Measurements from ENCODE around the gene FAM210A. TPM values are rescaled to one million over a fixed set of nuclear protein-coding genes. Genes with fewer than 3 reads are reported as not detected.
A peak's percentile ranks its signal among the peaks of the same experiment; 100 is the strongest.

Gene FAM210A
- total RNA-seq, 1 donor from 2014 or later, result 52.9 TPM

DNA sequence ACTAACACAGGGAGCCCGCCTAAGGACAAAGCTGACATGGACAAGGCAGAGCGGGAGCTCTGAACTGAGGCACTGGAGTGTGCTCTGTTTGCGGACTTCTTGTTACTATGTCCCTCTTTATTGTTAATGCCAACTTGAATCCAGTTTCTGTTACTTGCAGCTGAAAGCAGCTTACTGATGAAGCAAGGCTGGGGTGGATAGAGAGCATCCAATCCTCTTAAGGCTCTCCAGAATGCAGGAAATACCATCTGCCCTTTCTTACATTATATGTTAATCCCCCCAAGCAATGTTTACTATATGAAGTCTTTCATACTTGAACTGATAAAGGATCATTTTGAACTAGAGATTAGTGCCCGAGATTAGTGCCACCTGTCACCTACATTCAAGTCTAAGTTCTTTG is 9.4 kb downstream of the FAM210A start:
- H3K27me3 ChIP-seq (ENCODE audit: low read depth), result no peaks in the 10 kb centered on the region
- H3K27ac ChIP-seq (replicated peaks), result no peak overlapping the region
- H3K4me1 ChIP-seq, result peaks cover 70% of the 10 kb centered on the region
- no peak overlapping the region for H3K4me3 ChIP-seq
- DNase-seq, result no peak
- intact Hi-C loops (cut with micrococcal nuclease), result no loop called here
- peaks cover 10% of the 10 kb centered on the region for H3K9me3 ChIP-seq (replicated peaks)
- no peaks in the 10 kb centered on the region for H3K36me3 ChIP-seq
- TF ChIP-seq CTCF (IDR thresholded peaks at IDR 0.05; ENCODE audit: borderline replicate concordance), result no peak

- Histone ChIP-seq H3K27ac (replicated peaks) (no peak overlapping the region), H3K36me3 (no peaks in the 10 kb centered on the region), H3K4me3 (no peak overlapping the region), H3K9me3 (replicated peaks) (peaks cover 10% of the 10 kb centered on the region), H3K4me1 (peaks cover 73% of the 10 kb centered on the region), H3K27me3 (ENCODE audit: low read depth) (no peaks in the 10 kb centered on the region)
- no peak for DNase-seq
- no peak for TF ChIP-seq CTCF (IDR thresholded peaks at IDR 0.05; ENCODE audit: borderline replicate concordance)
- intact Hi-C loops (cut with micrococcal nuclease), result no loop called here
Observed at GRCh38 chr18:13715330-13715729, 11.0 kb downstream of the FAM210A start.

- H3K36me3 ChIP-seq, result no peaks in the 10 kb centered on the region
- peaks cover 10% of the 10 kb centered on the region for H3K9me3 ChIP-seq (replicated peaks)
- no peak for TF ChIP-seq CTCF (IDR thresholded peaks at IDR 0.05; ENCODE audit: borderline replicate concordance)
- H3K4me3 ChIP-seq, result no peak overlapping the region
- intact Hi-C loops (cut with micrococcal nuclease), result no loop called here
- DNase-seq, result no peak
- H3K27ac ChIP-seq (replicated peaks), result no peak overlapping the region
- no peaks in the 10 kb centered on the region for H3K27me3 ChIP-seq (ENCODE audit: low read depth)
- H3K4me1 ChIP-seq, result peaks cover 78% of the 10 kb centered on the region
Observed at GRCh38 chr18:13713455-13714055, 12.8 kb downstream of the FAM210A start.

DNA sequence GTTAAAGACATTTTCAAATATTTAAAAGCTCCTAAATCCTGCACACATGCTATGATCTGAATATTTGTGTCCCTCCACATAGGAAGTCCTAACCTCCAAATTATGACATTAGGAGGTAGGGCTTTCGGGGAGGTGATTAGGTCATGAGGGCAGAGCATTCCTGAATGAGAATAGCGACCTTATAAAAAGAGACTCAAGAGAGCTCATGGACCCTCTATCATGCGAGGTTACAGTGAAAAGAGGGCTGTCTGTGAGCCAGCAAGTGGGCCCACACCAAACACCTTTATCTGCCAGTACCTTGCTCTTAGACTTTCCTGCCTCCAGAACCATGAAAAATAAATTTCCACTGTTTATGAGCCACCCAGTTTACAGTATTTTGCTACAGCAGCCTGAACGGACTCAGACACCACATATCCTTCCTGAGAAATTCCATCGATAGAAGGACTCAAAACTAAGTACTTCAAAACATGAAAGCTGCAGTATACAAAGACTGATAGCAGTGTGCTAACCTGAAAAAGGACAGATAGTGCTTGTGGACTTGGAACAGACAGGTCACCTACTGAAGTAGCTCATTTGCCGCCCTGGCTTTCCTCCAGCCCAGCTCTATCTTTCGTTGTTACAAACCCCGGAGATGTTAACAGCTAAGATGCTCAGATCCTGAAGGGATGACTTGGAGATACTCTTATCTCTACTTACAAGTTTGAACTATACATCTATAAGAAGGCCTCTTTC is 13.8 kb downstream of the FAM210A start:
- peak overlapping the region; percentile 17 for H3K27ac ChIP-seq (replicated peaks)
- no peak for TF ChIP-seq CTCF (IDR thresholded peaks at IDR 0.05; ENCODE audit: borderline replicate concordance)

GRCh38 chr18:13710414-13710831 is 15.9 kb downstream of the FAM210A start:
- H3K36me3 ChIP-seq, result no peaks in the 10 kb centered on the region
- TF ChIP-seq CTCF (IDR thresholded peaks at IDR 0.05; ENCODE audit: borderline replicate concordance), result no peak
- H3K27me3 ChIP-seq (ENCODE audit: low read depth), result no peaks in the 10 kb centered on the region
- H3K4me3 ChIP-seq, result no peak overlapping the region
- peaks cover 83% of the 10 kb centered on the region for H3K4me1 ChIP-seq
- H3K27ac ChIP-seq (replicated peaks), result no peak overlapping the region
- no peaks in the 10 kb centered on the region for H3K9me3 ChIP-seq (replicated peaks)
- DNase-seq, result no peak
- intact Hi-C loops (cut with micrococcal nuclease), result no loop called here

More for the DNA sequence above, 13.8 kb downstream of the FAM210A start:
- no peak for DNase-seq
- Histone ChIP-seq H3K4me1 (peaks cover 85% of the 10 kb centered on the region), H3K27me3 (ENCODE audit: low read depth) (no peaks in the 10 kb centered on the region), H3K4me3 (no peak overlapping the region), H3K36me3 (no peaks in the 10 kb centered on the region), H3K9me3 (replicated peaks) (peaks cover under 1% of the 10 kb centered on the region)
- intact Hi-C loops (cut with micrococcal nuclease), result no loop called here
